SK-N-MC (cell line): ENCODE measurements around the gene CMTM7.

Source experiments
- DNase-seq: peaks from one replicate; pipeline ENCODE4 v3.0.0-alpha.2; 2011; ENCODE audit warnings: low read depth, low spot score
- H3K27ac ChIP-seq: fragments of 200-600 bp; sonication (generic); 2 replicates; pipeline ENCODE4 v1.5.1; 2016; ENCODE audit warnings: mixed run types
- H3K36me3 ChIP-seq: fragments of 200-600 bp; sonication (generic); 2 replicates; pipeline ENCODE4 v1.6.1; 2017; ENCODE audit warnings: antibody characterized with exemption, low read length, mixed read lengths; ENCODE audit not compliant: insufficient read depth
- H3K4me3 ChIP-seq: fragments of 200-600 bp; sonication (generic); 2 replicates; pipeline ENCODE4 v1.5.1; 2016
- H3K9ac ChIP-seq: fragments of 200-600 bp; sonication (generic); 2 replicates; pipeline ENCODE4 v1.8.0; 2017; ENCODE audit warnings: mixed run types, mixed read lengths; ENCODE audit not compliant: insufficient read length
- H3K9me3 ChIP-seq: fragments of 200-600 bp; sonication (generic); 2 replicates; pipeline ENCODE4 v1.6.1; 2017; ENCODE audit warnings: low read depth, mild to moderate bottlenecking, antibody characterized with exemption, low read length, moderate library complexity, mixed read lengths
- EZH2 ChIP-seq: fragments of 200-600 bp; sonication (generic); IDR thresholded peaks from one replicate; pipeline ENCODE4 v1.6.1; 2017; ENCODE audit warnings: antibody characterized with exemption
- FOXP2 ChIP-seq: optimal IDR thresholded peaks from 2 replicates; pipeline ENCODE3; 2011; ENCODE audit warnings: mild to moderate bottlenecking, moderate library complexity; ENCODE audit not compliant: insufficient read depth; ENCODE audit errors: extremely low read length, control extremely low read depth
- POLR2AphosphoS5 ChIP-seq: IDR thresholded peaks from 2 replicates; pipeline ENCODE4 v1.6.1; 2012; ENCODE audit warnings: mild to moderate bottlenecking, low read depth, low read length, borderline replicate concordance

Gene CMTM7

DNA sequence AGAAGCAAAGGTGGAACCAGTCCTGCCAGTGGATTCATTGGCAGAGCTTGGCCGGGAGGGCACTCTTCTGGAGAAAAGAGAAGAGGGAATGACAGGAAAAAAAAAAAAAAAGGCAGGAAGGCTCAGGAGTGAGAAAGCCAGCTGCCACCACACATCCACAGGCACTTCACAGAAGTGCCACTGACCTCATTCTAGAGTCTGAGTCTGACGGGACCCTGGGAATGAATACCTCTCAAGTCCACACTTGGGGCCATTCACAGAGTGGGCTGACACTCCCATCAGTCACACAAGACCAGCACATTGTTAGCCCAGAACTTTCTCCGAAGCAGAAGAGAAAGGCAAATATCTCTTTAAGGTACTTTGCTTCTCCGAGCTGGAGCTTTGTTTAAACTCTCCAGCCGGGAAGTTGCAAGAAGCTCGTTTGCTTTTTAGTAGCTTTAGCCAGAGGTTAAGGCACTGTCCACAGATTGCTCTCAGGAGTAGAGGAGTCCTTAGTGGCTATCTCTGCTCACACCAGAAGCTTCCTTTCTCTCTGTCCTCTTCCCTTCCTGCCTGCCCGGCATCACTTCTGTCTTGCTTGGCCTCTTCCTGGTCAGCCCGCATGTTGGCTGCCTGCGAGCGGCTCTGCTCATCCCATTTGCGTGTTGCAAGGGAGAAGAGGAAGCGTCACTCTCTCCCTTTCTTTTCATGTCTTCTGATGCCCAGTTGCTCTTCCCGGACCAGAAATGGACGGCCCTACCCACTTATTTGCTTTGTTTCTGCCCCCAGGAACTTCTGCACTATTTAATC, 57.2 kb downstream of the CMTM7 start:
- Histone ChIP-seq H3K9ac (no peak overlapping the region), H3K4me3 (no peak overlapping the region), H3K27ac (no peak overlapping the region), H3K36me3 (no peaks in the 10 kb centered on the region), H3K9me3 (no peaks in the 10 kb centered on the region)
- TF ChIP-seq EZH2: no peak
- TF ChIP-seq FOXP2: no peak
- TF ChIP-seq POLR2AphosphoS5: no peak
- DNase-seq: no peak

DNA sequence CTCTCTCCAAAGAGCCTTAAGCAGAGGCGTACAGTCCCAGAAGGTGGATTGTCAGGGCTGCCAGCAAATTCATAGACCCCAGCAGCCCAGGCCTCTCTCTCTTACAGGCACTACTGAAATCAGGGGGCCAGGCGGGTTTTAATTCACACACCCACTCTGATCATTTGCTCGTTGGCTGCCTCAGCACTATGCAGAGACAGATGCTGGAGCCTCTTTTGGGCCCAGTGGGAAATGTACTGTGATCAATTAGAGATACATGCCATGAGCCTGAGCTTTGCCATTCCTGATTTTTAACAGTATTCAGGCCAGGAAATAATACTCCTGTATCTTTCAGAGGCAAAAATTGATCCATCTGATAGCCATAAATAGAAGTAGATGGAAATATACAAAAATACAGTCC, 58.0 kb downstream of the CMTM7 start:
- Histone ChIP-seq H3K4me3 (no peak overlapping the region), H3K27ac (no peak overlapping the region), H3K9me3 (no peaks in the 10 kb centered on the region), H3K9ac (no peak overlapping the region), H3K36me3 (no peaks in the 10 kb centered on the region)
- DNase-seq: no peak
- no peak for TF ChIP-seq FOXP2
- no peak for TF ChIP-seq POLR2AphosphoS5
- TF ChIP-seq EZH2: no peak

DNA sequence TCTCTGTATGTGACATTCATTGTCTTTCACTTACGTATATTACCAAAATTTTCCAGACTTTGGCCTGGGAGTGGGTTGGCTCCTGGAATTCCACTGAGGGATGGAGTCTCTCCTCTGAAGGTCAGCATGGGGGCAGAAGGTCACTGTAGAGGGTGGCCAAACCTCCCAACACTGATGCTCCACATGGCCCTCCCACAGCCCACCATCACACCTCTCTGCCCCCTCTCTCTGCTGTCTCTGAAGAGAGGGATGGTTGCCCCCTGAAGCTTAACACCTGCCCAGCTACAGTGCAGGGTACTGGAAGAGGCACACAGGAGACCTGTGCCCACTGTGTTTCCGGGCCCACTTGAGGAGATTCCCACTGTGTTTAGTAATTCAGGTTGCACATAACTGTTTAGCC, 58.8 kb downstream of the CMTM7 start:
- DNase-seq: no peak
- H3K4me3 ChIP-seq: no peak overlapping the region
- H3K9me3 ChIP-seq: no peaks in the 10 kb centered on the region
- no peaks in the 10 kb centered on the region for H3K36me3 ChIP-seq
- TF ChIP-seq EZH2: no peak
- no peak for TF ChIP-seq POLR2AphosphoS5
- TF ChIP-seq FOXP2: no peak
- no peak overlapping the region for H3K27ac ChIP-seq
- H3K9ac ChIP-seq: no peak overlapping the region

DNA sequence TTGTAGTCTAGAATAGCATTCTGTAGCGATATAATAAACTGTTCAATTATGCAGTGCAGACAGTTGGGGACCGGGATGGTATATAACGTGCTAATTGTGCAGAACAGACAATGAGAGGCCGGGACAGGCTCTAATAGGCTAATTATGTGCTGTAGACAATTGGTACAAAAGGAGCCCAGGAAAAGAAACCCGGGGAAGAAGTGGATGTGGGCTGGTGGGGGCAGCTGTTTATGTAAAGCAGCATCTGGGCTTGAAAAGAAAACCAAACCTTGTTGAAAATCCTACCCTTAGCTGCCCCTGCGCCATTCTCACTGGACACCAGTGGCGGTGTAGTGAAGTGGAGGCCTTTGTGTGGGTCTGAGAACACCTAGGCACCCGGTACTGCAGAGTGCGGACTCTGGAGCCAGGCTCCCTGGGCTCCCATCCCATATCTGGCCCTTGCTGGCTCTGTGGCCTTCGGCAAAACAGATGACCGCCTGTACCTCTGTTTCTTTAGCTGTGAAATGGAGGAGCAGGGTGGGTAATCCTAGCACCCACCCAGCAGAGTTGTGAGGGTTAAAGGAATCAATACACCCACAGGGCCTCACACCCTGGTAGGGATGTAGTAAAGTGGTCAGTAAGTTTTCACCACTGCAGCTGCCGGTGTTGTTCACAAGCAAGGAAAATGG, 59.5 kb downstream of the CMTM7 start:
- Histone ChIP-seq H3K9ac (no peak overlapping the region), H3K4me3 (no peak overlapping the region), H3K27ac (no peak overlapping the region), H3K36me3 (no peaks in the 10 kb centered on the region), H3K9me3 (no peaks in the 10 kb centered on the region)
- DNase-seq: no peak
- TF ChIP-seq POLR2AphosphoS5 (no peak), EZH2 (no peak), FOXP2 (no peak)

DNA sequence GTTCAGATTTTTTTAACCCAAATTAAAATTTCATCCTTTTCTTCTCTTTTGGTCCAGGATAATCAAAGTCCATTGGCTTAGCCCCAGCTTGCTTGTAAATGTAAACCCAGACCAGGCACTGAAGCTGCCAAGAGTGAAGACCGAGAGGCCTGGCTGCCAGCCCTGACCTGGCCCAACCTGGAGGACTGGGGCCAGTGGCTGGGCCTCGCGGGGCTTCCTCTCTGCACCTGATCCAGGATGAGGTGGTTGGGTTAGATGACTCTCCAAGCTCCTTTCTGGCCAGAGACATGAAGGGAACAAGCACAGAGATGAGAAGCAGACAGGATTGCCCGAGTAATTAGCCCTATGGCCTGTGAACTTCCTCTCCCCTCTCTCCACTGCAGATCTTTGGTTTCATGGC, 60.4 kb downstream of the CMTM7 start:
- H3K9me3 ChIP-seq: no peaks in the 10 kb centered on the region
- no peak for TF ChIP-seq EZH2
- no peak for TF ChIP-seq FOXP2
- TF ChIP-seq POLR2AphosphoS5: no peak
- no peak for DNase-seq
- no peaks in the 10 kb centered on the region for H3K36me3 ChIP-seq
- no peak overlapping the region for H3K4me3 ChIP-seq
- no peak overlapping the region for H3K27ac ChIP-seq
- no peak overlapping the region for H3K9ac ChIP-seq

DNA sequence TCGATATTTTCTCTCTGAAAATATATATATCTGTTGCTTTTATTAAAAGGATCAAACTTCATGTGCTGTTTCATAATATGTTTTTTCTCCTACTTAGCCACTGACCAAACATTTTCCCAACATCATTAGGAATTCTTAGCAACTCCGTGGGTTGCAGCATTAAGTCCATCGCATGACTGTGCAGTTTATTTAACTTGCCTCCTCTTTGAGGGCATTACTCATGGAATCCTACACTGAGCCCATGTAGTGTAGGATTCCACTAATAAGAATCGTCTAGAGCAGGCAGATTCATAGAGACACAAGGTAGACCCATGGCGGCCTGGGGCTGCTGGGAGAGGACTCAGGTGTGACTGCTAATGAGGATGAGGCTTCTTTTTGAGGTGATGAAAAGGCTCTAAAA, 61.7 kb downstream of the CMTM7 start:
- no peaks in the 10 kb centered on the region for H3K36me3 ChIP-seq
- H3K4me3 ChIP-seq: no peak overlapping the region
- H3K9ac ChIP-seq: no peak overlapping the region
- H3K27ac ChIP-seq: no peak overlapping the region
- no peaks in the 10 kb centered on the region for H3K9me3 ChIP-seq
- DNase-seq: no peak
- TF ChIP-seq EZH2: no peak
- no peak for TF ChIP-seq POLR2AphosphoS5
- no peak for TF ChIP-seq FOXP2

DNA sequence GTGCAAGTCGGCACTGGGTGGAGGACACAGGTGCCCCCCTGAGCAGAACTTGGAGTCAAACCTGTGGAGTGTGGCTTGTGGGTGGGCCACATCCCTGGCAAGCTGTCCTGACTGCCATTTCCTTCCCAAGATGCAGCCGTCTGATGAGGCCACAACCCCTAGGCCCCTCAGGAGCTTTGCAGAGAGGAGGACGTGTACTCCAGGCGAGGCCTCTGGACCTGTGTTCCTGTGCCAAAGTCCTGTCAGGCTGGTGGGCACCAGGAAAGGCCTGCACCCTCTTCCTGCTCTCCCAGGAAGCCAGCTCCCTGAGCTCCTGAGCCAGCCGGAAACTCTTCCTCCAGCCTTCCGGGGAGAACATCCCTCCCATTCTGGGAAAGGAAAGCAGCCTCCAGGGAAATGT, 62.5 kb downstream of the CMTM7 start:
- DNase-seq: no peak
- no peak overlapping the region for H3K27ac ChIP-seq
- no peaks in the 10 kb centered on the region for H3K9me3 ChIP-seq
- H3K4me3 ChIP-seq: no peak overlapping the region
- TF ChIP-seq EZH2 (no peak), FOXP2 (no peak), POLR2AphosphoS5 (no peak)
- no peaks in the 10 kb centered on the region for H3K36me3 ChIP-seq
- no peak overlapping the region for H3K9ac ChIP-seq

DNA sequence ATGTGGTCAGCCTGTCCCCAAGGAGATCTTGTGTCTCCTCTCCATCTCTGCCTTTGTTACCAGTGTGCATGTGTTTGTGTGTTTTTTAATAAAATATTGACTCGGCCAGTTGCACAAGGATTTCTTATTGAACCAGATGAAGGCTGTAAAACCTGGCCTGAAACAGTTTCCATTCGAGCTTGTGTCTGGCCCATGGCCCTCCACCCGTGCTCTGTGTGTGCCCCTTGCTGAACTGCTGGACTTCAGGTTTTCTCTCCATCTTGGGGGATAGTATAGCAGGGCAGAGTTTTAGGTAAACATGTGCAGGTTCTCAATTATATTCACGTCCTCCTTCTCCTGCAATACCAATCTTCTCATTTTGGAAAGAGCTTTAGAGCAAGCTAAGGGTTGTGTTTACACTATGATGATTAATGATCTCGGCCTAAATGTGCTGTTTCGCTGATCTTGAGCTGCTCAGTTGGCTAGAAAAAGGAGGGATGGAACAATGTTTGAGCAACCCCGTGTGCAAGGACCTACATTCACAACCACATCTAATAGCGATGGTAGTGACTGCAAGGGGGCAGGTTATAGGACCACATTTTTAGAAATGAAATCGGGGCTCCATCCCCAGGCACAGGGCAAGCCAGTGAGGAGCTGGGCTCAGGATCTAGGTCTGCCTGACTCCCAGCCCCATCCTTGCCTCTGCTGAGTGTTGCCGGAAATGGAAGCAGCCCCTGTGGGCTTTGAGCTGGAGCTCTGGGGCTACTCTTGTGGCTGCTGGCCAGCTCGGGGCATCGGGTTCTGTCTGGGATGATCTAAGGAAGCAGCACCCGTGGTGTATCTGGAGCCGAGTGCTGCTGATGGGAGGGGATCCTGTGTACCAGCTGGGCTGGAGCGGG, 63.3 kb downstream of the CMTM7 start:
- no peaks in the 10 kb centered on the region for H3K36me3 ChIP-seq
- H3K4me3 ChIP-seq: no peak overlapping the region
- no peak for TF ChIP-seq POLR2AphosphoS5
- no peak for TF ChIP-seq FOXP2
- no peak for TF ChIP-seq EZH2
- H3K27ac ChIP-seq: no peak overlapping the region
- no peak for DNase-seq
- H3K9me3 ChIP-seq: no peaks in the 10 kb centered on the region
- no peak overlapping the region for H3K9ac ChIP-seq
